Stimulated activated CD4-positive, alpha-beta T cell treated with anti-CD3 and anti-CD28 coated beads, Interleukin-1b, Interleukin-23, amount 100 ng/mL, for 4 hours (primary cell): ENCODE results near the gene CACNA1F.
A peak's percentile ranks its signal among the peaks of the same experiment; 100 is the strongest.

Source experiments
- DNase-seq, 2 donors: peaks; one replicate each; pipeline ENCODE4 v3.0.0-alpha.2; 2020; ENCODE audit warnings: low read depth in 2 of 2

The CACNA1F gene

DNA sequence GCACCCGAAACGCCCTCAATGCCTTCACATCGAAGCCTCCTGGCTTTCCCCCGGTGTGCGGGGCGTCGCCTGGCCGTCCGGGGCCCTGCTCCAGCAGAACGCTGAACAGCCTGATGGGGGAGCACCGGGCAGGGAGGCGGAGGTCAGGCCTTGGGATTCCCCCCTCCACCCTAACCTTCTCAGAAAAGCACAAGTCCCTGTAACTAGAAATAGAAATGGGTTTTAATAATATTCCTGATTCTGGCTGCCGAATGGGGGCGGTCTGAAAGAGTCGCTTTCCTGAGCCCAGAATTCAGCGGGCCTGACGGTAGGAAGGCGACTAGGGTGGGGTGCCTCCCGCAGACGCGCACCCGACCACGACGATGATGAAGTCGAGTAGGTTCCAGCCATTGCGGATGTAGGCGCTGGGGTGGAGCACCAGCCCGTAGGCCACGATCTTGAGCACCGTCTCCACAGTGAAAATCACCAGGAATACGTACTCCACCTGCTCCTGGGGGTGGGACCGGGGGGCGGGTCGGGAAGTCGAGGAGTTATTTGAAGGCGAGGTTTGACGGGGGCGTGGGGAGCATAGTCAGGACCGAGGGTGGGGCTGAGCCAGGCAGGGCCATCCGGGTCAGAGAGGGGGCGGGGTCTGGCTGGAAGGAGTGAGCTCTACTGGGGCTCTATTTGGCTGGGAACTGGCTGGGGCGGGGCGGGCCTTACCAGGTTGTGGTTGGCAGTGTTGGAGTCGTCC lies 2.5 kb downstream of the CACNA1F start:
- peak; percentile 12 to 39 for DNase-seq

DNA sequence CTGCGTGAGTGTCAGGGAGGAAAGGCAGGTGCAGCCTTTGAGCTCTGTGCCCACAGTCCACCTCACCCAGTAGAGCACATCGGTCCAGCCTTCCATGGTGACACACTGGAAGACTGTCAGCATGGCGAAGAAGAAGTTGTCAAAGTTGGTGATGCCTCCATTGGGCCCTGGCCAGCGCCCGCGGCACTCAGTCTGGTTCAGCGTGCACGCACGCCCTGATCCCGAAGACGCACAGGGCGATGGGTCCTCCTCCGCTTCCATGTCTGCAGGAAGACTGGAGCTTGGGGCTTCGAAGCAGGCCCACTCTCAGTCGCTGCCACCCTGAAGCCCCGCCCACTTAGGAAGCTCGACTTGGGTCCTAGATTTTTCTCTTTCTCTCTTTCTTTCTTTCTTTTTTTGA lies 5.0 kb downstream of the CACNA1F start:
- DNase-seq: no peak

DNA sequence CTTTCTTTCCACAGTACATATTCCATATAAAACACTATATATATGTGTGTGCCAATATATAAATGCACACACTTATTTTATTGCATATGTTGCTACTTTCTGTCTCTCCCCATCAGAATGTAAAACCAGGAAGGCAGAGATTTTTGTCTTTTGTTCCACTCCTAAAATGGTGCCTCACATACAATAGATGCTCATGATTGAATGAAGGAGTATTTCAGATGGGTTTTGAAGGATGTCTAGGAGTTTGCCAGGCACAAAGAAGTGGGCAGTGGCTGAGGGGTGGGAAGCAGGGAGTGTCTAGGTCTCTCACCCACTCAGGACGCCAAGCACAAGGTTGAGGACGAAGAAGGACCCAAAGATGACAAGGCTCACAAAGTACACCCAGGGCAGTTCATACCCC lies 5.4 kb downstream of the CACNA1F start:
- DNase-seq: no peak

DNA sequence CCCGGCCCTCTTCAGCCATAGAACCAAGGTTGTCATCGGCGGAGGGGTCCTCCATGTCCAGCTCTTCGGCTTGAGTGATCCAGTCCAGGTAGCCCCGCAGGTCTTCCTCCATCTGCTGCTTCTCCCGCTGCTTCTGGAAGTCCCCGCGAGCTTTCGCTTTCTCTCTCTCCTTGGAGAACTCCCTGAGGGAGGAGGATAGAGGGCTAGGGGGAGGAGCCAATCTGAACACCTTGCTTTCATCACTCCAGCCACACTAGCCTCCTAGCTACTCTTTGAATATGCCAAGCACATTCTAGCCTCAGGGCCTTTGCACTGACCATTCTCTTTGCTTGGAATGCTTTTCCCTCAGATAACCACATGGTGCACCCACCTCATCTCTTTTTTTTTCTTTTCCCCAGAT lies 6.2 kb downstream of the CACNA1F start:
- DNase-seq: no peak

GRCh38 chrX:49225858-49226257 lies 7.3 kb downstream of the CACNA1F start:
- no peak for DNase-seq

DNA sequence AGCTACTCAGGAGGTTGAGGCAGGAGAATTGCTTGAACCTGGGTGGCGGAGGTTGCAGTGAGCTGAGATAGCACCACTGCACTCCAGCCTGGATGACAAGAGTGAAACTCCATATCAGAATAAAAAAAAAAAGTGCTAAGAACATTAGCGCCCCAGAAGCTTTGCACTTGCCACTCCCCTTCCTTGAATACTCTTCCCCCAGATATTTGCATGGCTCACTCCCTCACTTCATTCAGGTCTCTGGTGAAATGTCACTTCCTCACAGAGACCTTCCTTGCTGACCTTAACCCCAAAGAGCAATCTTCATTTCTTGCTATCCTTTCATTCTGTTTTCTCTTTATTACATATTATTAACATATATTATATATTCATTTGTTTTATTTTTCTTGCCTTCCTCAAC lies 11.3 kb downstream of the CACNA1F start:
- no peak for DNase-seq

DNA sequence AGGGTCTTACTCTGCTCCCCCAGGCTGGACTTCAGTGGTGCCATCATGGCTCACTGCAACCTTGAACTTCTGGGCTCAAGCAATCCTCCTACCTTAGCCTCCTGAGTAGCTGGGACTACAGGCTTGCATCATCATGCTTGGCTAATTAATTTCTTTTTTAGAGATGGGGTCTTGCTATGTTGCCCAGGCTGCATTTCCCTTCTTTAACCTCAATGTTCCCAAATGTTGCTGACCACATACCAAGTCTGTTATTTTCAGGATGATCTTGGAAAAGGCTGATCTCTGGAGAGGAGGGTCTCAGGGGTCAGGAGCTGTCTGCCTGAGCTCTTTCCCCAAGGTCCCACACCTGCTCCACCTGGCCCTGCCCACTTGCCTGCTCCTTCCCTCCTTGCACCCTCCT lies 13.0 kb downstream of the CACNA1F start:
- DNase-seq: no peak

DNA sequence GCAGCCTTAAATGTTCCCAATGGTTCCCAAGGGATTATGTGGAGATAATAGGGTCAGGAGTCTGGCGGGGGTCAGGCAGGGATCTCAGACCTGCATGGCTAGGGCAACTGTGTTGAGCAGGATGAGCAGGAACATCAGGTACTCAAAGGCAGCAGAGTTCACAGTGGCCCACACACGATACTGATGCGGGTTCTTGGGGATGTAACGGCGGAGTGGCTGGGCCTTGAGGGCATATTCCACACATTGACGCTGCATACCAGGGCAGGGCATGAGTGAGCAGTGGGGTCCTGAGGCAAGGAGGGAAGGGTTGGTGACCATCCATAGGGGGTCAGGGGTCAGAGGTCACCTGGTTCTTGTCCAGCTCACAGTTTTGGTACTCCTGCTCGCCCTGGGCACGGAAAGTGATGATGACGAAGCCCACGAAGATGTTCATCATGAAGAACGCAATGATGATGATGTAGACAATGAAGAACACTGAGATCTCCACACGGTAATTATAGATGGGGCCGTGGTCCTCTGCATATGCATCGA lies 18.1 kb downstream of the CACNA1F start:
- no peak for DNase-seq

- no peak for DNase-seq
Observed at GRCh38 chrX:49214416-49214815, 18.7 kb downstream of the CACNA1F start.

DNA sequence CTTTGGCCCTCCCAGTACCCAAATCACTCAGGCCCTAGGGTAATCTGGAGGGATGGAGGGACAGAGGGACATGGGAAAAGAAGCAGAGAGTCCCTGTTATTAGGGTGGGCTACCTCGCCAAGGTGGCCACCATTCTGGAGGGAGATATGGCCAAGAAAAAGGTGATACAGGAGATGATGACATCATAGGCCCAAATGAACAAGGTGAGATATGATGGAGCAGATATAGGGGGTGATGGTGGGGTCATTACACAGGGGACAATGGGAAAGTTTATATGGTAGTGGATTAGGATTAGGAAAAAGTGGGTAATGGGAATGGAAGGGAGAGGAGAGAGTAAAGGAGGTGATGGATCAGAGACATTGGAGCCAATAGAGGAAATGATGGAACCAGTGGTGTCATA lies 20.3 kb downstream of the CACNA1F start:
- no peak for DNase-seq

GRCh38 chrX:49212209-49212608 lies 20.9 kb downstream of the CACNA1F start:
- DNase-seq: no peak

GRCh38 chrX:49211074-49211473 lies 22.1 kb downstream of the CACNA1F start:
- DNase-seq: no peak

GRCh38 chrX:49210406-49210805 lies 22.7 kb downstream of the CACNA1F start:
- no peak for DNase-seq

GRCh38 chrX:49209434-49210251 lies 23.5 kb downstream of the CACNA1F start:
- DNase-seq: no peak

GRCh38 chrX:49208399-49208798 lies 24.7 kb downstream of the CACNA1F start:
- no peak for DNase-seq

DNA sequence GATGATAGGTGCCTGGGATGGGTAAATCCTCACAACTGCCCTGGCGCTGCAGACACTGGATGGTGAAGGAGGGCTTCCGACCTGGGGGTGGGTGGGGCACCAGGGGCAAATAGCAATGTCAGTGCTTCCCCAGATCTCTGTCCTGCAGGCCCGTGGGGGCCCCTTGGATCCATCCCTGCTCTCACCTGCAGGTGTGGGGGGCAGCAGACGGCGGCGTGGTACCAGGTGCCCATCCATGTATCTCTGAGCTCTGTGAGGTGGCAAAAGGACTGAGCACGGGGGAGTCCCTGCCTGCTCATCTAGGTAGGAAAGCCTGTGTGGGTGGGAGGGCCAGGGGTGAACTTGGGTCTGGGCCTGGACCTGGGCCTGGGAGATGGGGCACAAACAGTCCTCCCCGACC lies 26.6 kb downstream of the CACNA1F start:
- no peak for DNase-seq

GRCh38 chrX:49205443-49205842 lies 27.7 kb downstream of the CACNA1F start:
- DNase-seq: no peak

GRCh38 chrX:49204709-49205108 lies 28.4 kb downstream of the CACNA1F start:
- DNase-seq: no peak

- DNase-seq: no peak
Observed at GRCh38 chrX:49204017-49204416, 29.1 kb downstream of the CACNA1F start.

DNA sequence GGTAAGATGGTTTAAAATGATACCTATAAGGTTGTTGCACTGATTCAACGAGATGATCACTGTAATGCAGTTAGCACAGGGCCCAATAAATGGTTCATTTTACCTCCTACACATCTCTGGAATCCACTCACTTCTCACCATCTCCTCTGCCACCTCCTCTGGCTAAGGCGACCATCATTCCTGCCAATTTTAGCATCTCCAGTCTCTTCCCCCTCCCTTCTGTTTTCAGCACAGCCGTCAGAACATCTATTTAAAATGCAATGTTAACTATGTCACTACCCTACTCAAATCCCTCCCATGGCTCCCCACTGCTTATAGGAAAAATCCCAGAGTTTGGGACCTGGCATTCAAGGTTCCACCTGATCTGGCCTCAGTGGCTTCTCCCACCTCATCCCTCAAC lies 29.6 kb downstream of the CACNA1F start:
- DNase-seq: no peak

GRCh38 chrX:49202022-49202421 lies 31.1 kb downstream of the CACNA1F start:
- DNase-seq: no peak

- peak; percentile 82 to 84 for DNase-seq
Observed at GRCh38 chrX:49199906-49200771, 33.0 kb downstream of the CACNA1F start, which contains the start of gene SYP. SYP (minus strand) TSS chrX:49200193; CDS start chrX:49200186, 7 bp downstream.
